NT2/D1 (cell line): ENCODE data around the gene GLT8D2.

Experiments
- SUZ12 ChIP-seq: IDR thresholded peaks from 2 replicates; pipeline ENCODE4 v1.6.1; 2011; ENCODE audit not compliant: insufficient read length, insufficient read depth; ENCODE audit errors: extremely low read depth
- YY1 ChIP-seq: IDR thresholded peaks from 2 replicates; pipeline ENCODE4 v1.6.1; 2011; ENCODE audit not compliant: insufficient read length, insufficient read depth

- TF ChIP-seq SUZ12, result no peak
- TF ChIP-seq YY1, result no peak
These were observed 84.1 kb downstream of the GLT8D2 start, which contains the start of gene TDG for GRCh38 chr12:103965590-103966504.
